ENCODE measurements around the gene PRODH2. TPM values are rescaled to one million over a fixed set of nuclear protein-coding genes. Genes with fewer than 3 reads are reported as not detected.

Gene PRODH2
- total and polyA plus RNA-seq, 2 of the 13 experiments (the other 11 are each of a cell fraction or from before 2014, with no cell fraction given) = 86.7 to 118 TPM

- DNase-seq (ENCODE audit: low spot score) (no peak), FAIRE-seq (no peak), ATAC-seq (no peak)
- Histone ChIP-seq H3K79me2 (ENCODE audit: insufficient read depth, low read length) (peaks cover 11% of the 10 kb centered on the region), H3K27ac (ENCODE audit: extremely low read length, insufficient read depth, low read length) (no peak overlapping the region), H3K27me3 (ENCODE audit: control insufficient read depth in 1 of 2, insufficient read depth in 2 of 2, low read length in 2 of 2) (no peaks in the 10 kb centered on the region; a peak in 1 of 5 replicates), H3K9ac (ENCODE audit: insufficient read depth, low read depth, low read length) (no peak overlapping the region), H2AFZ (ENCODE audit: low read length) (no peak overlapping the region), H3K4me1 (ENCODE audit: insufficient read depth, low read length) (peaks cover 21% of the 10 kb centered on the region), H4K20me1 (ENCODE audit: insufficient read depth, low read length) (no peaks in the 10 kb centered on the region), H3K9me3 (ENCODE audit: low read length) (no peaks in the 10 kb centered on the region), H3K4me2 (ENCODE audit: low read depth, low read length) (no peak overlapping the region), H3K36me3 (replicated peaks in 1 of 2; ENCODE audit: control insufficient read depth in 1 of 2, insufficient read depth in 2 of 2, low read length in 2 of 2) (peaks cover 3 to 20% of the 10 kb centered on the region in 2 experiments; a peak in 3 of 5 replicates), H3K4me3 (replicated peaks in 1 of 3; ENCODE audit: insufficient read depth in 1 of 3, low read depth in 2 of 3, low read length in 3 of 3) (no peak overlapping the region)
- in situ Hi-C loops (cut with HindIII; ENCODE audit: extremely low pct_ligation_motif_present, low pct_unique_long_range_greater_than_20kb) = no loop called here
- ChIA-PET POLR2A (no interaction called here), CTCF (ENCODE audit: low intra/inter-chr PET ratio, low total read pairs) (no interaction called here)
- no TSS peak for BruUV-seq (replicated peaks)
- intact Hi-C loops (cut with micrococcal nuclease; ENCODE audit: unreplicated experiment) = no loop called here
- TF ChIP-seq IKZF5 (CRISPR knock-in tag; IDR thresholded peaks at IDR 0.05) (no peak), ADNP (CRISPR knock-in tag; IDR thresholded peaks at IDR 0.05) (no peak), ZBTB37 (CRISPR knock-in tag; IDR thresholded peaks at IDR 0.05) (no peak), PPARG (CRISPR knock-in tag; conservative IDR thresholded peaks at IDR 0.05) (no peak), GLI4 (CRISPR knock-in tag; IDR thresholded peaks at IDR 0.05; ENCODE audit: borderline replicate concordance) (no peak), ZNF337 (CRISPR knock-in tag; IDR thresholded peaks at IDR 0.05; ENCODE audit: borderline replicate concordance, low read depth) (no peak), SSRP1 (CRISPR knock-in tag; IDR thresholded peaks at IDR 0.05) (no peak), ZNF773 (CRISPR knock-in tag; IDR thresholded peaks at IDR 0.05; ENCODE audit: borderline replicate concordance) (no peak), HMG20A (CRISPR knock-in tag; IDR thresholded peaks at IDR 0.05; ENCODE audit: borderline replicate concordance) (no peak), ZNF589 (CRISPR knock-in tag; conservative IDR thresholded peaks at IDR 0.05) (no peak), MZF1 (CRISPR knock-in tag; IDR thresholded peaks at IDR 0.05; ENCODE audit: borderline replicate concordance) (no peak)
- TF ChIP-seq, protein P1, sequence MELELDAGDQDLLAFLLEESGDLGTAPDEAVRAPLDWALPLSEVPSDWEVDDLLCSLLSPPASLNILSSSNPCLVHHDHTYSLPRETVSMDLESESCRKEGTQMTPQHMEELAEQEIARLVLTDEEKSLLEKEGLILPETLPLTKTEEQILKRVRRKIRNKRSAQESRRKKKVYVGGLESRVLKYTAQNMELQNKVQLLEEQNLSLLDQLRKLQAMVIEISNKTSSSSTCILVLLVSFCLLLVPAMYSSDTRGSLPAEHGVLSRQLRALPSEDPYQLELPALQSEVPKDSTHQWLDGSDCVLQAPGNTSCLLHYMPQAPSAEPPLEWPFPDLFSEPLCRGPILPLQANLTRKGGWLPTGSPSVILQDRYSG (CRISPR knock-in tag; IDR thresholded peaks at IDR 0.05) = no peak
- WGBS (ENCODE audit: low lambda C conversion rate) = 93% methylated on average over 19 of the region's 20 CpGs
Measured at GRCh38 chr19:35752746-35753350, 59.8 kb downstream of the PRODH2 start.
